Activated CD4-positive, alpha-beta memory T cell treated with anti-CD3 and anti-CD28 coated beads, Interleukin-2, amount 10 ng/mL, durations not matched to agents 7 days and 5 days (primary cell): ENCODE data around the gene GABBR1. TPM values are rescaled to one million over a fixed set of nuclear protein-coding genes. Genes with fewer than 3 reads are reported as not detected.
"Not testable (repeated sequence)": the region's sequence is repeated elsewhere in the genome, so short reads cannot be mapped to it uniquely, and the experiment has no call there.

Experiments
- CTCF ChIA-PET: fragments of 350-600 bp; sonication (Branson Sonifier 250); formaldehyde crosslinking; loops from one replicate; lab custom pipeline; 2021; ENCODE audit warnings: antibody characterized with exemption, inconsistent platforms; lab: Charles Lee
- POLR2A ChIA-PET: fragments of 350-600 bp; sonication (Branson Sonifier 250); formaldehyde crosslinking; loops from one replicate; lab custom pipeline; 2021; ENCODE audit warnings: antibody characterized with exemption; lab: Charles Lee
- DNase-seq: peaks from one replicate; pipeline ENCODE4 v3.0.0-alpha.2; 2020
- H3K27ac Mint-ChIP-seq: one replicate; pipeline ENCODE4 v1.8.0; 2021; ENCODE audit warnings: mild to moderate bottlenecking, mixed read lengths
- H3K27me3 Mint-ChIP-seq: one replicate; pipeline ENCODE4 v1.8.0; 2021; ENCODE audit warnings: mixed read lengths
- H3K36me3 Mint-ChIP-seq: one replicate; pipeline ENCODE4 v1.8.0; 2021; ENCODE audit warnings: low read depth, mixed read lengths
- H3K4me1 Mint-ChIP-seq: one replicate; pipeline ENCODE4 v1.8.0; 2021; ENCODE audit warnings: mixed read lengths
- H3K4me3 Mint-ChIP-seq: one replicate; pipeline ENCODE4 v1.8.0; 2021; ENCODE audit warnings: mild to moderate bottlenecking, mixed read lengths
- H3K9me3 Mint-ChIP-seq: one replicate; pipeline ENCODE4 v1.8.0; 2021; ENCODE audit warnings: mixed read lengths
- total RNA-seq, 2 experiments: library from RNA; stranded (reverse); gene quantifications; one replicate each; pipeline ENCODE4 v1.2.3, GENCODE V29; 2021

GABBR1 gene
- total RNA-seq, 2 experiments from 2014 or later = 32.8 to 35.0 TPM

DNA sequence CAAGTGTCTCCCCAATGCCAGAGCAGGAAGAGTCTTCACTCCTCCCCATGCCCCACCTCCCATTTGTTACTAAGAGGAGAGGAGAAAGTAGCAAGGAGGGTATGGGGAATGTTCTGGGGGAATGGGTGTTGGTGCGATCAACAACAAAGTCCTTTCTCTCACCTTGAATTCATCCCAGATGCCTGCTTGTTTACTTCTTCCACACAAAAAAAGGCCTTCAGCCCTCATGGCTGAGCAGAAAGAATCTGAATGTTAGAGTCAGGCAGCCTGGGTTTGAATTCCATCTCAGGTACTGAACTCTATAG is 33.8 kb upstream of the GABBR1 start:
- Mint-ChIP-seq H3K27me3 (peaks cover 34% of the 10 kb centered on the region), H3K27ac (no peak overlapping the region), H3K4me1 (no peaks in the 10 kb centered on the region), H3K4me3 (no peak overlapping the region), H3K9me3 (no peaks in the 10 kb centered on the region), H3K36me3 (no peaks in the 10 kb centered on the region)
- ChIA-PET CTCF (interaction anchor here (2.8 to 2.9 kb wide), 2 partner anchors 13 to 16 kb away, joined by 21 to 29 read pairs; no protein-coding TSS in a partner anchor), POLR2A (no interaction called here)
- DNase-seq = no peak

GRCh38 chr6:29665942-29666825 is 33.2 kb upstream of the GABBR1 start:
- Mint-ChIP-seq H3K4me1 (no peaks in the 10 kb centered on the region), H3K4me3 (no peak overlapping the region), H3K27me3 (peaks cover 33% of the 10 kb centered on the region), H3K36me3 (no peaks in the 10 kb centered on the region), H3K27ac (no peak overlapping the region), H3K9me3 (no peaks in the 10 kb centered on the region)
- ChIA-PET POLR2A (no interaction called here), CTCF (interaction anchor here (1.1 to 2.9 kb wide), 5 partner anchors 10 to 83 kb away, joined by 3 to 29 read pairs (median 5); no protein-coding TSS in a partner anchor)
- DNase-seq = no peak

DNA sequence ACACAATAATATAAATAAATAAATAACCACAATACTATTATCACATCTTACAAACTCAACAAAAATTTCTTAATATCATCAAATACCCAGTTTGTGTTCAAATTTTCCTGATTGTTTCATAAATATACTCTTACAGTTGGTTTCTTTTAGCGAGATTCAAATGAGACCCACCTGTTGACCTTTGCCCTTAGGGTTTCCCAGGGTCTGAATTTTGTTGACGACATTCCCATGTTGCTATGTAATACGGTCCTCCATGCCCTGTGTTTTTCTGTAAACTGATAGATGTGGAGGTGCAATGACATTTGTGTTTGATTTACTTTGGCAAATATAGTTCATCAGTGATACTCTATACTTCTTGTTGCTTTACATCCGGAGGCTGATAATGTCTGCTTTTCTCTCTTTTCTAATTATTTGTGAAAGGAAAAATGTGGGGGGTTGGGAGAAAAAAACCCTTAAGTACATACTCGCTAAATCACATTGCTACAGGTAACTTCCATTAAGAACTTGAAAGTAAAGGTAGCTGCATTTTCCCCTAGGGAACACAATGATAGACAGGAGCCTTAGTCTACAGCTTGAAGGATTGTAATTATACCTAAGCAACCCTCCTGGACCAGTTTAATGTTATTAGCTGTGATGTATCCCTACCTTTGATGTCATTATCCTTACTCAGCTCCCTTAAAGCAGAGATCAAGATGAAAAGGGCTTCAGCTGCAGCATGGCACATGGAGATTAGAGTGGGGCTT is 30.5 kb upstream of the GABBR1 start:
- no peak overlapping the region for H3K4me3 Mint-ChIP-seq
- no peaks in the 10 kb centered on the region for H3K36me3 Mint-ChIP-seq
- peaks cover 37% of the 10 kb centered on the region for H3K27me3 Mint-ChIP-seq
- DNase-seq = no peak
- no peaks in the 10 kb centered on the region for H3K9me3 Mint-ChIP-seq
- CTCF ChIA-PET = interaction anchor here (2.2 to 3.7 kb wide), 2 partner anchors 10 to 13 kb away, joined by 14 to 16 read pairs; no protein-coding TSS in a partner anchor
- POLR2A ChIA-PET = interaction anchor here (1.5 kb wide), 1 partner anchor 10 kb away, joined by 9 read pairs; no protein-coding TSS in a partner anchor
- H3K27ac Mint-ChIP-seq = no peak overlapping the region
- H3K4me1 Mint-ChIP-seq = no peaks in the 10 kb centered on the region

DNA sequence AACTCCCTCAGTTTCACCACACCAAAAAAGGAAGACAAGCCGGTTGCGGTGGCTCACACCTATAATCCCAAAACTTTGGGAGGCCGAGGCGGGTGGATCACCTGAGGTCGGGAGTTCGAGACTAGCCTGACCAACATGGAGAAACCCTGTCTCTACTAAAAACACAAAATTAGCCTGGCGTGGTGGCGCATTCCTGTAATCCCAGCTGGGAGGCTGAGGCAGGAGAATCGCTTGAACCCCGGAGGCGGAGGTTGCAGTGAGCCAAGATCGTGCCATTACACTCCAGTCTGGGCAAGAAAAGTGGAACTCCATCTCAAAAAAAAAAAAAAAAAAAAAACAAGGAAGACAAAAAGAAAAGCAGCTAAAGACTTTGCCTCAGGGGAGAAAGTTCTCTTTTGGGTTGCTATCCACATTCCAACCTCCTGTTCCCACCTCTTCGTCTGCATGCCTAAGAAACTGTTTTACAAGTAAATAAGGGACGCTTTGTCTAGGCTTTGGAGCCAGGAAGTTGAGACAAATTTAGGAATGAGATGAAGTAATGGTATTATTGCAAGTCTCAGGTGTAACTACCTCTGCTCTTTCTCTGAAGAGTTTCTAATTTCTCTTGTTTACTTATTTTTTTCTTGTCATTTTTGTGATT is 28.6 kb upstream of the GABBR1 start:
- DNase-seq, H3K27ac Mint-ChIP-seq, POLR2A ChIA-PET, H3K36me3 Mint-ChIP-seq, H3K4me1 Mint-ChIP-seq, H3K9me3 Mint-ChIP-seq, H3K4me3 Mint-ChIP-seq: not testable (repeated sequence)
- peaks cover 30% of the 10 kb centered on the region for H3K27me3 Mint-ChIP-seq
- CTCF ChIA-PET = interaction anchor here (0.7 to 3.7 kb wide), 5 partner anchors 8 to 59 kb away, joined by 3 to 16 read pairs (median 4); no protein-coding TSS in a partner anchor

- no peaks in the 10 kb centered on the region for H3K4me1 Mint-ChIP-seq
- no peak for DNase-seq
- H3K9me3 Mint-ChIP-seq = no peaks in the 10 kb centered on the region
- H3K27me3 Mint-ChIP-seq = peaks cover 33% of the 10 kb centered on the region
- H3K4me3 Mint-ChIP-seq = no peak overlapping the region
- H3K27ac Mint-ChIP-seq = no peak overlapping the region
- CTCF ChIA-PET = interaction anchor here (0.8 to 3.7 kb wide), 4 partner anchors 7 to 35 kb away, joined by 3 to 16 read pairs (median 6); no protein-coding TSS in a partner anchor
- no peaks in the 10 kb centered on the region for H3K36me3 Mint-ChIP-seq
- POLR2A ChIA-PET = no interaction called here
Measured at GRCh38 chr6:29661071-29661470, 28.1 kb upstream of the GABBR1 start.

GRCh38 chr6:29656798-29657197 is 23.8 kb upstream of the GABBR1 start, which contains the start of gene MOG:
MOG (plus strand) TSS chr6:29657092; CDS start chr6:29657210, 118 bp downstream.
- ChIA-PET POLR2A (no interaction called here), CTCF (interaction anchor here (1.0 kb wide), 1 partner anchor 9 kb away, joined by 3 read pairs; no protein-coding TSS in a partner anchor)
- Mint-ChIP-seq H3K27ac (no peak within 1 kb of the TSS), H3K36me3 (no peaks in the 10 kb centered on the region), H3K4me3 (no peak within 1 kb of the TSS), H3K9me3 (no peaks in the 10 kb centered on the region), H3K27me3 (peaks cover 34% of the 10 kb centered on the region), H3K4me1 (no peaks in the 10 kb centered on the region)
- DNase-seq = no peak

- no peaks in the 10 kb centered on the region for H3K9me3 Mint-ChIP-seq
- no peak for DNase-seq
- H3K4me3 Mint-ChIP-seq = no peak overlapping the region
- H3K27ac Mint-ChIP-seq = no peak overlapping the region
- no peaks in the 10 kb centered on the region for H3K36me3 Mint-ChIP-seq
- H3K27me3 Mint-ChIP-seq = peaks cover 32% of the 10 kb centered on the region
- ChIA-PET POLR2A (no interaction called here), CTCF (interaction anchor here (0.6 to 1.0 kb wide), 2 partner anchors 10 to 59 kb away, joined by 3 read pairs; no protein-coding TSS in a partner anchor)
- peaks cover 3% of the 10 kb centered on the region for H3K4me1 Mint-ChIP-seq
Measured at GRCh38 chr6:29656157-29656556, 23.2 kb upstream of the GABBR1 start.

- H3K36me3 Mint-ChIP-seq = no peaks in the 10 kb centered on the region
- H3K27ac Mint-ChIP-seq = no peak overlapping the region
- POLR2A ChIA-PET = no interaction called here
- peaks cover 3% of the 10 kb centered on the region for H3K4me1 Mint-ChIP-seq
- no peaks in the 10 kb centered on the region for H3K9me3 Mint-ChIP-seq
- no peak overlapping the region for H3K4me3 Mint-ChIP-seq
- H3K27me3 Mint-ChIP-seq = peaks cover 28% of the 10 kb centered on the region
- DNase-seq = no peak
- CTCF ChIA-PET = interaction anchor here (0.6 to 7.1 kb wide), 6 partner anchors 10 to 97 kb away, joined by 3 to 164 read pairs (median 10); no protein-coding TSS in a partner anchor
Measured at GRCh38 chr6:29655658-29656057, 22.7 kb upstream of the GABBR1 start.

DNA sequence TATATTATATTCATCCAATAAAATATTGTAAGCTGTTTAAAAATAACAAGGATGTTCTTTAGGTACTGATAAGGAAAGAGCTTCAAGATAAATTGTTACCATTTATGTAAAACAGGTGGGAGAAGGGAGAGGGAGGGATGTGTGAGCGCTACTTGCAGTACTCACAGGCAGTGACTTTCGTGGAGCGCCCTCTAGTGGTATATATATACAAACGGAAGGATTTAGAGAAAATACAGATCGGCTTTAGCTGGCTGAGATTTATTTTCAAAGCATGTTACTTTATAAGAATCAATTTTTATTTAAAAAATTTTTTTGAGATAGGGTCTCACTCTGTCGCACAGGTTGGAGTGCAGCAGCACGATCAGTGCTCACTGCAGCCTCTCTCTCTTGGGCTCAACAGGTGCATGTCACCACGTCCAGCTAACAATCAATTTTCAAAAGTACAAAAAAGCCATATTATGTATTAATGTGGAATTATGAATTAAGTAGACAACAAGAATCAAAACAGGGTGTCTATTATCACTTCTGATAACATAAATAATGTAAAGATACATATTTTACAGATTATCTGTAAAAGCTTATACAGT is 20.6 kb upstream of the GABBR1 start:
- no peaks in the 10 kb centered on the region for H3K9me3 Mint-ChIP-seq
- ChIA-PET POLR2A (interaction anchor here (0.8 to 2.7 kb wide), 4 partner anchors 10 to 95 kb away, joined by 3 to 9 read pairs (median 6); no protein-coding TSS in a partner anchor), CTCF (interaction anchor here (0.7 to 7.1 kb wide), 48 partner anchors 9 to 816 kb away, joined by 3 to 164 read pairs (median 4); no protein-coding TSS in a partner anchor)
- no peaks in the 10 kb centered on the region for H3K36me3 Mint-ChIP-seq
- peaks cover 23% of the 10 kb centered on the region for H3K27me3 Mint-ChIP-seq
- peak; percentile 41 for DNase-seq
- no peak overlapping the region for H3K4me3 Mint-ChIP-seq
- no peak overlapping the region for H3K27ac Mint-ChIP-seq
- peaks cover 12% of the 10 kb centered on the region for H3K4me1 Mint-ChIP-seq

DNA sequence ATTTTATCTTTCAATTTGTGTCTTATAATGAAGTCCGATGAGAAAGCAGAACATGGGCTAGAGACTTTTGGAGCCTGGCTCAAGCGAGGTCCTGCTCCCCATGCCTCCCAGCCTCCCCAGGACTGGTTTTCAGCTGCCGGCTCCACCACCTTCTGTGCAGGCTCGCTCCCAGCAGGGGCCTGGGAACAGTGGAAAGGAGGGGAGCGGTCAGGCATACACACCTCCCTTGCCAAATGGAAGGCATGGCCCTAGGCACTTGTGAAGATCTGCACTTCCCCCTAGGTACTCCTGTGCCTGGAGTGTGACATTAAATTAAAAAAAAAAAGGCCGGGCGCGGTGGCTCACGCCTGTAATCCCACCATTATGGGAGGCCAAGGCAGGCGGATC is 19.2 kb upstream of the GABBR1 start:
- Mint-ChIP-seq H3K27ac (no peak overlapping the region), H3K9me3 (no peaks in the 10 kb centered on the region), H3K4me1 (peaks cover 12% of the 10 kb centered on the region), H3K27me3 (peaks cover 16% of the 10 kb centered on the region), H3K4me3 (no peak overlapping the region), H3K36me3 (no peaks in the 10 kb centered on the region)
- ChIA-PET CTCF (interaction anchor here (0.7 to 7.1 kb wide), 7 partner anchors 10 to 124 kb away, joined by 3 to 164 read pairs (median 10); no protein-coding TSS in a partner anchor), POLR2A (interaction anchor here (2.7 kb wide), 1 partner anchor 12 kb away, joined by 9 read pairs; no protein-coding TSS in a partner anchor)
- no peak for DNase-seq

GRCh38 chr6:29651413-29652197 is 18.6 kb upstream of the GABBR1 start:
- H3K36me3 Mint-ChIP-seq = no peaks in the 10 kb centered on the region
- peaks cover 15% of the 10 kb centered on the region for H3K27me3 Mint-ChIP-seq
- ChIA-PET POLR2A (no interaction called here), CTCF (interaction anchor here (0.7 to 7.1 kb wide), 14 partner anchors 9 to 415 kb away, joined by 3 to 164 read pairs (median 10); no protein-coding TSS in a partner anchor)
- peaks cover 12% of the 10 kb centered on the region for H3K4me1 Mint-ChIP-seq
- no peak for DNase-seq
- H3K9me3 Mint-ChIP-seq = no peaks in the 10 kb centered on the region
- H3K27ac Mint-ChIP-seq = no peak overlapping the region
- no peak overlapping the region for H3K4me3 Mint-ChIP-seq
